Measurements from ENCODE around the gene CRTC1.

DNA sequence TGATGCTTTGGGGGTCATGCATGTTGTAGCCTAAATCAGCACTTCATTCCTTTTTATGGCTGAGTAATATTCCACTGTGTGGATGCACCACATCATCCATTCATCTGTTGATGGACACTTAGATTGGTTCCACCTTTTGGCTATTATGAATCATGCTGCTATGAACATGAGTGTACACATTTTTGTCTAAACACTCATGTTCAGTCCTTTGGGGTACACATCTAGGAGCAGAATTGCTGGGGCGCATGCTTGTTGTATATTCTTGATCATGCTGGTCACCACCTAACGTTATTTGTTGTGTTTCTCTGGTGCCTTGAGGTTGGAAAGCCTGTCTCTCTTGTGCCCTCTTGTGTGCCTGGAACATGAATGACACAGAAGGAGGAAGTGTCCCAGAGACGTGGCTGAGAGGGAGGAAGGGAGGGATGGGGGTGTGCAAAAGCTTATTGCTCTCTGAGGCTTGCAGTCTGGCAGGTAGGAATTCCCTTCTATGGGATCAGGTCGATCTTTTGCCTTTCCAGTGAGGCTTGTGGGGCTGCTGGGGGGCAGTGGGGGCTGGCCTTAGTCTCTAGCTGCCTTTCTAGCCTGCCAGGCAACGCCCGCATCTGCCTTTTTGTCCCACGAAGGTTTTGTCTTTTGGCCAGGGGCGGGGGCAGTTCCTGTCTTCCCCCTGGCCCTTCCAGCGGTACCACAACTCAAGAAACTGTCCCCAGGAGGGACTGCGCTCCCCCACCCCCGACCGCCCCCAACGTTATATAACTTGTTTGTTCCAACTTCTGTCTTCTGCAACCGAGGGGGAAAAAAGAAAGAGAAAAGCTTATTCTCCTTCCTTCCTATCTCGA, 39.1 kb upstream of the CRTC1 start:
- TF ChIP-seq CTCF (IDR thresholded peaks at IDR 0.05 in 4 of 5, conservative IDR thresholded peaks at IDR 0.05 in 1 of 5) (no peak), POLR2A (IDR thresholded peaks at IDR 0.05) (no peak)
